HG03575 (cell line): ENCODE results near the gene PERM1.
"Not testable (repeated sequence)": the region's sequence is repeated elsewhere in the genome, so short reads cannot be mapped to it uniquely, and the experiment has no call there.

Experiments
- ATAC-seq: cut with Tn5 transposase; IDR thresholded peaks from one replicate; pipeline ENCODE4 v1.9.1; 2021; ENCODE audit not compliant: unreplicated experiment, insufficient number of reproducible peaks, low FRiP score; ENCODE audit errors: extremely low read depth

PERM1 gene, protein sequence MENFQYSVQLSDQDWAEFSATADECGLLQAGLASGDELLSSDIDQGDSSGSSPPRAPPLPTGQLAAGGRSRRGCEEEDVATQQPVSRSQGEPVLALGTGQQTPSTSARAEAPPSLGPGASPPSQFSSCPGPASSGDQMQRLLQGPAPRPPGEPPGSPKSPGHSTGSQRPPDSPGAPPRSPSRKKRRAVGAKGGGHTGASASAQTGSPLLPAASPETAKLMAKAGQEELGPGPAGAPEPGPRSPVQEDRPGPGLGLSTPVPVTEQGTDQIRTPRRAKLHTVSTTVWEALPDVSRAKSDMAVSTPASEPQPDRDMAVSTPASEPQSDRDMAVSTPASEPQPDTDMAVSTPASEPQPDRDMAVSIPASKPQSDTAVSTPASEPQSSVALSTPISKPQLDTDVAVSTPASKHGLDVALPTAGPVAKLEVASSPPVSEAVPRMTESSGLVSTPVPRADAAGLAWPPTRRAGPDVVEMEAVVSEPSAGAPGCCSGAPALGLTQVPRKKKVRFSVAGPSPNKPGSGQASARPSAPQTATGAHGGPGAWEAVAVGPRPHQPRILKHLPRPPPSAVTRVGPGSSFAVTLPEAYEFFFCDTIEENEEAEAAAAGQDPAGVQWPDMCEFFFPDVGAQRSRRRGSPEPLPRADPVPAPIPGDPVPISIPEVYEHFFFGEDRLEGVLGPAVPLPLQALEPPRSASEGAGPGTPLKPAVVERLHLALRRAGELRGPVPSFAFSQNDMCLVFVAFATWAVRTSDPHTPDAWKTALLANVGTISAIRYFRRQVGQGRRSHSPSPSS

DNA sequence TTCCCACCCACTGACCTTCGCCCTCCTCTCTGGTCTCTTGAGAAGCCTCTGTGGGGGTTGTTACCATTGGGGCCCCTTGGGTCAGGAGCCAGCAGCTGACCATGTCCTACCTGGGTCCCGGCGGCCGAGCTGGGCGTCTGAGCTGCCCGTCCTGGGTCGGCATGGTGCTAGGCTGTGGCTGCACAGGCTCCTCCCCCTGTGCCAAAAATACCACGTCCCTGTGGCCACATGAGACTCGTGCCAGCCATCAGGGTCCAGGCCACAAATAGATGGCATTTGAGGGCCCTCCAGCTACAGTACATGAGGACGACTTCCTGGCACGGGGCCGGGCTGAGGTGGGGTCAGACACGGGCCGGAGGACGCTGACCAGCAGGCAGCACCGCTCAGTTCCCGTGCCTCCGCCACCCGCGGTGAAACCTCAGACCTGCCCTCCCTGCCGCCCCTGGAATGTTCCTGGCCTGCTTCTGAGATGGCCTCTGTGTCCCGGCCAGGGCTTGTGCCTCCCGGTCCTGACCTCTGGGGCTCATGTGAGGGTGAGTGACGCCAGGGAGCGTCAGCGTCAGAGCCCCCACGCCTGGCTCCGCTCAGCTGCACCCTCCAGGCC is at the start of gene PERM1:
PERM1 (minus strand) TSS at position 139 of the 604 bp plus-strand sequence. CDS start 1,064 bp downstream, outside the sequence.
- no peak for ATAC-seq

DNA sequence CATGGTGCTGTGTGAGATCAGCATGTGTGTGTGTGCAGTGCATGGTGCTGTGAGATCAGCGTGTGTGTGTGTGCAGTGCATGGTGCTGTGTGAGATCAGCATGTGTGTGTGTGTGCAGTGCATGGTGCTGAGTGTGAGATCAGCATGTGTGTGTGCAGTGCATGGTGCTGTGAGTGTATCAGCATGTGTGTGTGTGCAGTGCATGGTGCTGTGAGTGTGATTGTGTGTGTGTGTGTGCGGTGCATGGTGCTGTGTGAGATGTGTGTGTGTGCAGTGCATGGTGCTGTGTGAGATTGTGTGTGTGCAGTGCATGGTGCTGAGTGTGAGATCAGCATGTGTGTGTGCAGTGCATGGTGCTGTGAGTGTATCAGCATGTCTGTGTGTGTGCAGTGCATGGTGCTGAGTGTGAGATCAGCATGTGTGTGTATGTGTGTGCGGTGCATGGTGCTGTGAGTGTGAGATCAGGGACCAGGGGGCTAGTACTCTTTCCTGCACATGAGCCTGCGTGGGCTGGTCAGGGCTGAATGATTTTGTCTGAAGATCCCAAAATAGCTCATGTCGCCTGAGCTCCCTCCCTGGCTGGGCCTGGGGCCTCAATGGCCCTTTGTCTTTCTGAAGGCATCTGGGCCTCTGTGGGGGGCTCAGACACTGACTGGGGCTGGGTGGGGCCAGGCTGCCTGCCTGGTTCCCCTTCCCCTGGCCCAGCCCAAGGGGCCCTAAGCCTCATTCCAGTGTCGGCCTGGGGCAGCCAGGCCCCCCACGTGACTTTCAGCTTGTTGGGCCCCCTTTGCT is 49.2 kb upstream of the PERM1 start:
- not testable (repeated sequence) for ATAC-seq

DNA sequence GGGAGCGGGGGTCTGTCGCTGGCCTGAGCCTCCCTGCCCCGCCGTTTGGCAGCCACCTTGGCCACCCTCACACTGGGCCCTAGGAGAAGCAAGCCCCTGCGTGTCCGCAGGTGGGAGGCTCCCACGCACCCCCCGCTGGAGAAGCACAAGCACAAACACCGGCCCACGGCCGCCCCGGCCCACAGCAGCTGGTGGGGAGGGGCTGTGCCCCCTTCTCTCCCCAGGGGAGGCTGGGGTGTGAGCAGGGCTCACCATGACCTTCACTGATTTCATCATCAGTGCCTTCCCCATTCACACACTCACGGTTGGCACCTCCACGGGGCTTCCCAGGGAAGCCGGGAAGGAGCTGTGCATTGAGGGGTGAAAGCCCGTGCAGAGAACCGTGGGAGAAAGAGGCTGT is 45.9 kb upstream of the PERM1 start:
- ATAC-seq = no peak

DNA sequence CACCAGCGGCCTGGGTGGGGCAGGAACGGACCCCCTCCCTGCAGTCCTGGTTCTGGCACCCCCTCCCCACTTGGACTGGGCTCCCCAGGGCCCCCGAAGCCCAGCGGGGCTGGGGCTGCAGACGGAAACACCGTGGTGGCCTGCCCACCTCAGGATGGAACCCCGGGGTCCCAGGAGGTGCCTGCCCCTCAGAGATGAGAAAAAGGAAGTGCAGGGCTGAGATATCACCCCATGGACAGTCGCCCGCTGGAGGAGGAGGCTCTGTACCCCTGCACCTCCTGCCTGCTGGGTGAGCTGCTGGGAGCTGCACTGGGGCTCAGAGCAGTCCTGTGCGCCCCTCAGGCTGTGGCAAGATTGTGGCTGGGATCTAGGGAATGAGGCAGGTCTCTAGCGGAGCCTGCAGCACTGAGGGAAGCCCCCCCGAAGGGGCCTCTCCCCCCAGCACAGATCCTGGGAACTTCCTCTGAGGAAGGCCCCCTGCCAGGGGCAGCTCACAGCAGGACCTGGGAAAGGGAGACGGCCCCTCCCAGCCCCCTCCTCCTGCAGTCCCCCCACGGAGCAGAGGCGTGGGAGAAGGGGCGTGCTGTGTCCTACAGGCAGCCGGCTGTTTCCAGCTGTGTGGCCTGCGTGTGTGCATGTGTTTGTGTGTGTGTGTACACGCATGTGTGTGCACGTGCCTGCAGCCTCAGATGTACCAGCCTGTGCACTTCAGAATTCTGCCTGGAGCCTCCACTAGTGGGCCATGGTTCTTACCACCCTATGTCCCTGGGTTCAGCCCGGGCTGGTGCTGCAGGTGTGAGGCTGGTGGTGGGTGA is 44.9 kb upstream of the PERM1 start:
- no peak for ATAC-seq

DNA sequence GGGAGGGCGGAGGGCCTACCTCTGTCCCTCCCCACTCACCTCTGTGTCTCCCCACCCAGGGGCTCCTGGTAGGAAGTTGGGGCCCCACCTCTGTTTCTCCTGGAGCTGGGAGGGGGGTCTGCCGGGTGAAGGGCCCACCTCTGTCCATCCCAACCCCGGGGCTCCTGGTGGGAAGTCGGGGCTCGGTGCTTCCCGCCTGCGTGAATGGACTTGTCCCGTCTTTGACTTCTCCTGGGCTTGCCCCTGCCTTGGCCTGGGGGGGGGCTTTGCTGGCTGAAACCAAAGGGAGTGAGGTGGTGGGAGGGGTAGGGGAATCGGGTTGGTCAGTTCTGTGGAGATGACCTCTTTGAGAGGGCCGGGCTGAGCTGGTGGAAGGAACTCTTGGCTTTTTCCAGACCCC is 43.8 kb upstream of the PERM1 start:
- no peak for ATAC-seq

DNA sequence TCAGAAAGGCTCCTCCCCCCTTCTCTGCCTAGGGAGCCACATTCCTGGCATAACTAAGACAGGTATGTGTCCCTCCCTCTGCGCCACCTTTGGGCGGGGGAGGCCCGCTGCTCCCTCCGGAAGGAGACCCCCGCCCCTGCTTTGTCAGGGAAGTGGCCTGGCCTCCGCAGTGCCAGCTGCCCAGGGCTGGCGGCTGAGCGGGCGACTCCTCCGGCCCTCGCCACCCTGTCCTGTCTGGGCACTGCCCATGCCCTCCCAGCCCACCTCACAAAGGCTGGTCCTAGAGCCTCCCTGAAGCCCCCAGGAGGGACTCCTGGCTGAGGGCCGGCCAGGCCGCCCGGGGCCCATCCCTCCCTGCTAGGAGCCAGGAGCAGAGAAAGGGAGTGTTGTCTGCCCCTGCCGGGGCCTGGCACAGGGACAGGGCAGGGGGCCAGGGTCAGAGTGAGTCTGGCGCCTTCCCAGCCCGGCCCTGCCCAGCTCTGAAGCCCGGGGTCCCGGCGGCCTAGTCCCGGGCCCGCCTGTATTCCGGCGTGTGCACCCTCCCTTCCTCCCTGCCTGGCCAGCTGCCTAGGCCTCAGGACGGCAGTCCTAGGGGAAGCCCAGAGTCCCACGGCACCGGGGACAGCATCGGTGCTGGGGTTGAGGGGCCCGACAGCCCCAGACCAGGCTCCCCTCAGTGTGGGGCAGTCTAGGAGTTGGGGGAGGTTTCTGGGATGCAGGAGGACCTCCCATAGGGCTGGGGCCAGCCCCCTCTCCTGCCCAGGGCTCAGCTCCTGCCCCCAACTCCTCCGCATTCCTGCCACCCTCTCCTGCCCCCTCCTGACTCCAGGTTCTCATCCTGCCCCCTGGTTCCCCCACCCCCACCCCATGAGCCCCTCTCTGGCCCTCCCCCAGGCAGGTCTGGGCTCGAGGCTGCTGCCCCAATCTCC is 43.1 kb upstream of the PERM1 start:
- ATAC-seq = no peak

DNA sequence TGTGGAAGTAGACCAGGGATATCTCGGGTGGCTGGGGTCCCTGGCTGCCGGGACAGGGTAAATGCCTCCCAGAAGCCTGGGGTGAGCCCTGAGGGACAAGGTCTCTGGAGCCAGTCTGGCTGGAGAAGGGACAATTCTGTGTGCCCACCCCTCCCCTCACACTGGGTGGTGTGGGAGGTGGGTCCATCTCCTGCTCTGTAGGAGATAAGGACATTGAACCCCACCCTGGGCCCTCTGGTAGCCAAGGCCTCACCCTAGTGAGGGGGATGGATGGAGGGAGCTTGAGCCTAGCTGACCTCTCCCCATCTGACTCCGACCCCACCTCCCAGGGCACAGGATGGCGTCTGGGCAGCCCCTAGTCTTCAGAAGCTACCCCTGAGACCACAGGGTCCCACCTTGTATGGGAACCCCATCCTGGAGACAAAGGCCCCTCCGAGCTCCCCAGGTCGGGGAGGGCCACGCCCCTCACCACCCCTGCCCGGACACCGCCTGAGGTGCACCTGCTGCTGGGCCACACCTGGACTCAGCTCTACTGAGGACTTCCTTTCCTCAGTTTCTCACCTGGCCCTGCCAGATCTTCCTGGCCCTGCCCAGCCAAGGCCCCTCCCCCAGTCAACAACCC is 42.4 kb upstream of the PERM1 start:
- no peak for ATAC-seq

DNA sequence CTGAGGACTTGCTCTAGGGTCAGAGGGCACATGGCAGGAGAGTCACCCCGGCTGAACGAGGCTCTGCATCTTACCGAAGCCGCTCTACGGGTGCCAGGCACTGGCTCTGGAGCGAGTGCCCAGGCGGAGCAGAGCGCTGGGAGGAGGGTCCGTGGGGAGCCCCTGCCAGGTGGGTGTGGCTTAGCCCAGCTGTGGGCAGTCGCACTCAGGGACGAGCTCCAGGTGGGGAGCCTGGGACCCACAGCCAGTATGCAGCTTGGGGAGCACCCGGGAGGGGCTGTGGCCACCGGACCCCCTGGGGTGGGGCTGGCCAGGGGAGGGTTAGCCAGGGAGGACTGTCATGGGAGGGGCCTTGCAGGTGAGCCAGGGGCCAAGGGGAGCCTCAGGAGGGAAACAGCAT is 41.8 kb upstream of the PERM1 start:
- ATAC-seq = no peak

DNA sequence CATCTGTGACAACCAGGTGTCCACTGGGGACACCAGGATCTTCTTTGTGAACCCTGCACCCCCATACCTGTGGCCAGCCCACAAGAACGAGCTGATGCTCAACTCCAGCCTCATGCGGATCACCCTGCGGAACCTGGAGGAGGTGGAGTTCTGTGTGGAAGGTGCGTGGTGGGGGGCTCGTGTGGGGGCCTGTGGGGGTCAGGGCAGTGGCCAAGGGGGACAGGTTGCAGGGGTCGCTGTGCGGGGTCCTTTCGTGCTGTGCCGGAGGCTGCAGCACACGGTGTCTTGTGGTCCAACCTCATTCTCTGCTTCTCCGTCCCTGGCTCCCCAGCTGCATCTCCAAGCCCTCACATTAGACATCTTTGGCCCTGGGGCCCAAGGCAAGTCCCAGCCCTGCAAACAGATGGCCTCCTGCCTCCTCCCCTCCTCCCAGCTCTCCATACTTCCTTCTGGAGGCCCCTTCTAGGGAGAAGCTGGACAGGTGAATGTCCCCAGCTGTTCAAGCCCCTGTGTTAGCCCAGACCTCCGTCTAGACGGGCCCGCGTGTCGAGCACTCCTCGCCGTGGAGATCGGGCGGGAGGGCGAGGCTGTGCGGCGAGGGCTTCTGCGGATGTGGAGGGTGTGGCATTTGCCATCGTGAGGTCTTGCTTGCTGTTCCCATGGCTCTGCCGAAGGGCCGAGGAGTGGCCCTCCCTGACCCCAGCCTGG is 40.6 kb upstream of the PERM1 start:
- ATAC-seq = no peak

DNA sequence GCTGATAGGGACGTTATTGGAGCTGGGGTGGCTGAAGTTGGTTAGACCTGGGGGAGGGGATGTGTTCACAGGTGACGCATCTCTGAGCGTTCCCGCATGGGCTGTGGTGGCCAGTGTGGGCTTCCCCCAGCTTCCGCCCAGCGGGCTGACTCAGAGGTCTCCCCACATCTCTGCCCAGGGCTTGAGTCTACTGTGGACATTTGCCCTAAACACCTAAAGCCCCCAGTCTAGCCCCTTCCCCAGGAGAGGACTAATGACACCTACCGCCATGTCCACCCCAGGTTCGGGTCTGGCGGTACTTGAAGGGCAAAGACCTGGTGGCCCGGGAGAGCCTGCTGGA is 40.0 kb upstream of the PERM1 start:
- no peak for ATAC-seq

DNA sequence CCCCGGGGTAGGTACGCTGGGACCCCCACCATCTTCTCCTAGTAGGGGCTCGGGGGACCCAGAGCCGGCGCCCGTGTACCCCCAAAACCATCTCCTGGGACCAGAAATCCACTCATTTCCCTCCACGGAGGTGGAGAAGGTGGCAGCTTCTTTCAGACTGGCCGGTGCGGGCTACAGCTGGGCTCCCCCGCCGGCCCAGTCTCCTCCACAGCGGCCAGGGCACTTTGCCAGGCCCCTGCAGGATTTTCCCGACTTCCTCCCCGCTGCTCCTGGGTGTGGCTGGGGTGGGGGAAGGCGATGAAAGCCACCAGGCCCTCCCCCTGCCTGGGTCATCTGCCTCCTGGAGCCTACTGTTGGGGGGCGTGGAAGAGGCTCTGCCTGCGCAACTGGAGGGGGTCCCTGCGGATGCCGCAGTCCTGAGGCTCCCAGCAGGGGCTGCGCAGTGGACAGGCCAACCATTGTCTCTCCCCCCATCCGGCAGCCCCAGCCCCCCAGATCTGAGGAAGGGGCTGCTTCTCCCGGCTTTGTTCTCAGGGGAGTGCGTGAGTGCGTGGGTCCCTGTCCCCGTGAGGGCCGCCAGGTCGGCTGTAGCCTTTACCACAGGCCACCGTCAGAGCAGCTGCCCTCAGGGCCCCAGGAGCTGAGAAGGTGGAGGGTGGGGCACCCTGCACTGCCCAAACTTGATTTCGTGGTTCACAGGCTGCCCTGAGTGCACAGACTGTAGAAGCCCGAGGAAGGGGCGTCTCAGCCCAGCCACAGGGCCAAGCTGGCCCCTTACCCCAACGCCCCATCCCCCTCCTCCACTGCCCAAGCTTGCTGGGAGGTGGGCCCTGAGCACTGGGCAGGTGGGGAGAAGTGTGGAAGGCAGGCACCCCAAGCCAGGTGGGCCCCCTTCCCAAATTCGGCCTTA is 39.4 kb upstream of the PERM1 start:
- ATAC-seq = no peak

DNA sequence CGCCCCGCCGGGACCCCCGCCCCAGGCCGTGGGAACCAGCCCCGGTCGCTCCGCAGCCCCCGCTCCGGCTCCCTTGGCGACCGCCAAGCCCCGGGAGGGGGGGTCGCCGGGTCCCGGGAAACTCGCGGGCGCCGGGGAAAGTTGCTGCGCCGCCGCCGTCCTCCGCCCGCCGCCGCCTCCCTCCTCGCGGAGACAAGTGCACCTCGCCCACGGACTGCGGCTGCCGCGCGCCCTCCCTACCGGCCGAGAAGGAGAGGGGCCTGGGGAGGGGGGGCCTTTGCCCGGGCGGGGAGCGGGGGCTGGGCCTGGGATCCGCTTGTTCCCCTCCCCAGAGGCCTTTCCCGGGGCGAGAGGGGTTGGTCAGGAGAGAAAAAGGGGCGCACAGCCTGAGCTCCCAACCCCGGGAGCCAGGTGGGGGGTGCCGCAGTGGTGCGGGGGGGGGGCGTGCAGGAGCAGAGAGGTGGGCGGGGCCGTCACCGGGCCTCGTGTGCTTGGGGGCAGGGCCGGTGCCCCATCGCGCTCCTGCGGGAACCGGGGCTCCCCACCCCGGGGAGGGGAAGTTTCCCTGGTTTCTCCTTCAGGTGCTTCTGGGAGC is 38.6 kb upstream of the PERM1 start:
- no peak for ATAC-seq

DNA sequence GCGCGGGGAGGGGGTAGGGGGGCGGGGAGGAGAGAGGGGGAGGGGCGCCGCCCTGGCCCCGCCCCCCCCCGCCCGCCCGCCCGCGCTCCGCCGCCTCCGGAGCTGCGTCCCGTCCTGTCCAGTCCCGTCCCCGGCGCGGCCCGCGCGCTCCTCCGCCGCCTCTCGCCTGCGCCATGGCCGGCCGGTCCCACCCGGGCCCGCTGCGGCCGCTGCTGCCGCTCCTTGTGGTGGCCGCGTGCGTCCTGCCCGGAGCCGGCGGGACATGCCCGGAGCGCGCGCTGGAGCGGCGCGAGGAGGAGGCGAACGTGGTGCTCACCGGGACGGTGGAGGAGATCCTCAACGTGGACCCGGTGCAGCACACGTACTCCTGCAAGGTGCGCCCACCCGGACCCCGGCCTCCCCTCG is 38.1 kb upstream of the PERM1 start, which contains the start of gene AGRN:
AGRN (plus strand) TSS at position 121 of the 405 bp plus-strand sequence; CDS start at position 174, 53 bp downstream.
- no peak for ATAC-seq

DNA sequence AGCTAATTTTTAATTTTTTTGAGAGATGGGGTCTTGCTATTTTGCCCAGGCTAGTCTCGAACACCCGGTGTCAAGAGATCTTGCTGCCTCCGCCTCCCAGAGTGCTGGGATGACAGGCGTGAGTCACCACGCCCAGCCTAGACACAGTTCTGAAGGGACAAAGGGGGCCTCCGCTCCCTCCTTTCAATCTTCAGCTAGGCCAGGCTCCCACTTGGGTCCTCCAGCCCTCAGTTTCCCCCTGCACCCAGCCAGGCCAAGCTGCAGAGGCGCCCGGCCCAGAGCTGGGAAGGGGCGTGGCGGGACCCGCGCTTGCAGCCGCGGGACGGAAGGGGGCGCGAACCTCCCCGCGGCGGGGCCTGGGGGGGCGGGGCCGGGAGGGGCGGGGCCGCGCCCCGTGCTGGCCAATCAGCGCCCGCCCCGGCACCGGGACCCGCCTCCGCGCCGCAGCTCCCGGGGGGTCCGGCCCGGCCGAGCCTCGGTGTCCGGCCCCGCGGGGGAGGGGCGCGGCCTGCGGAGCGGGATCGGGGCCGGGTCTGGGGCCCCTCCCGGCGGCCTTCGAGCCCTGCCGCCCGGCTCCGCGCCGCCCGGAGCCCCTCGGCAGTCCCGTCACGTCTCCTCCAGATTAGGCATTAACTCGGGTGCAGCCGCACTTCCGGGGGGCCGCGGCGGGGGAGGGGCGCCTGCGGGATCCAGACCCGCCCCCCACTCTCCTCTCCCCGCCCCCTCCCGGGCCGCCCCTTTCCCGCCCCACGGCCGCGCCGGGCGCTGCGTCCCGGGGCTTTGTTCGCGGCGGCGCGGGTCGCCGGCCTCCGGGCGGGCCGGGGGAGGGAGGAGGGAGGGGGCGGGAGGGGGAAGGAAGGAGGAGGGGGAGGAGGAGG is 37.5 kb upstream of the PERM1 start:
- no peak for ATAC-seq
